RWPE1 (cell line): ENCODE results near the gene SMURF2.
"Not testable (repeated sequence)": the region's sequence is repeated elsewhere in the genome, so short reads cannot be mapped to it uniquely, and the experiment has no call there.

Source experiments
- CTCF ChIA-PET: fragments of 350-600 bp; sonication (Branson Sonifier 250); formaldehyde crosslinking; extraction: SDS; loops from one replicate; lab custom pipeline; 2021; lab: Yijun Ruan, JAX
- POLR2A ChIA-PET: fragments of 400-600 bp; formaldehyde crosslinking; extraction: SDS; loops from one replicate; lab custom pipeline; 2020; ENCODE audit warnings: antibody characterized with exemption; ENCODE audit not compliant: low non-redundant PET; lab: Yijun Ruan, JAX
- DNase-seq: peaks from one replicate; pipeline ENCODE4 v3.0.0; 2012; ENCODE audit warnings: low spot score
- H3K27ac ChIP-seq: fragments of 450-650 bp; 2 replicates; pipeline ENCODE4 v1.5.1; 2017
- CTCF ChIP-seq: fragments of 450-650 bp; conservative IDR thresholded peaks from 2 replicates; pipeline ENCODE4 v1.5.1; 2017; ENCODE audit warnings: low read depth, mild to moderate bottlenecking

Gene SMURF2

GRCh38 chr17:64579917-64580316, 82.2 kb downstream of the SMURF2 start:
- ChIA-PET CTCF (no interaction called here), POLR2A (no interaction called here)
- no peak overlapping the region for H3K27ac ChIP-seq
- DNase-seq: no peak
- no peak for TF ChIP-seq CTCF

GRCh38 chr17:64577025-64577424, 85.1 kb downstream of the SMURF2 start:
- not testable (repeated sequence) for H3K27ac ChIP-seq, DNase-seq
- CTCF ChIA-PET: interaction anchor here (0.8 kb wide), 1 partner anchor 197 kb away, joined by 5 read pairs; no protein-coding TSS in a partner anchor
- POLR2A ChIA-PET: interaction anchor here (0.7 kb wide), 1 partner anchor 37 kb away, joined by 4 read pairs; no protein-coding TSS in a partner anchor

GRCh38 chr17:64575431-64575830, 86.7 kb downstream of the SMURF2 start:
- ChIA-PET CTCF (interaction anchor here (0.6 to 0.9 kb wide), 3 partner anchors 142 to 201 kb away, joined by 3 to 5 read pairs (median 3); no protein-coding TSS in a partner anchor), POLR2A (no interaction called here)

GRCh38 chr17:64574646-64575045, 87.5 kb downstream of the SMURF2 start:
- no peak for TF ChIP-seq CTCF
- no peak for DNase-seq
- POLR2A ChIA-PET: no interaction called here

More at GRCh38 chr17:64575431-64575830, 86.7 kb downstream of the SMURF2 start:
- TF ChIP-seq CTCF: no peak
- no peak for DNase-seq
- no peak overlapping the region for H3K27ac ChIP-seq

GRCh38 chr17:64573214-64573613, 88.9 kb downstream of the SMURF2 start:
- CTCF ChIA-PET: no interaction called here
- no peak for DNase-seq
- POLR2A ChIA-PET: no interaction called here
- no peak for TF ChIP-seq CTCF
- no peak overlapping the region for H3K27ac ChIP-seq

More at GRCh38 chr17:64574646-64575045, 87.5 kb downstream of the SMURF2 start:
- CTCF ChIA-PET: interaction anchor here (0.6 kb wide), 3 partner anchors 142 to 1709 kb away, joined by 3 to 5 read pairs (median 3); no protein-coding TSS in a partner anchor
- no peak overlapping the region for H3K27ac ChIP-seq

- no peak for TF ChIP-seq CTCF
- no peak overlapping the region for H3K27ac ChIP-seq
- no peak for DNase-seq
- ChIA-PET POLR2A (no interaction called here), CTCF (interaction anchor here (0.8 kb wide), 1 partner anchor 17 kb away, joined by 3 read pairs; no protein-coding TSS in a partner anchor)
These were observed 89.4 kb downstream of the SMURF2 start for GRCh38 chr17:64572682-64573154.

GRCh38 chr17:64571746-64572145, 90.4 kb downstream of the SMURF2 start:
- ChIA-PET CTCF (no interaction called here), POLR2A (no interaction called here)
- TF ChIP-seq CTCF: no peak
- no peak overlapping the region for H3K27ac ChIP-seq
- DNase-seq: no peak
